ENCODE data around the gene RAI1. TPM values are rescaled to one million over a fixed set of nuclear protein-coding genes. Genes with fewer than 3 reads are reported as not detected.

RAI1 gene
- total and polyA plus RNA-seq, 2 of the 13 experiments (the other 11 are each of a cell fraction or from before 2014, with no cell fraction given) = 3.4 to 5.2 TPM

DNA sequence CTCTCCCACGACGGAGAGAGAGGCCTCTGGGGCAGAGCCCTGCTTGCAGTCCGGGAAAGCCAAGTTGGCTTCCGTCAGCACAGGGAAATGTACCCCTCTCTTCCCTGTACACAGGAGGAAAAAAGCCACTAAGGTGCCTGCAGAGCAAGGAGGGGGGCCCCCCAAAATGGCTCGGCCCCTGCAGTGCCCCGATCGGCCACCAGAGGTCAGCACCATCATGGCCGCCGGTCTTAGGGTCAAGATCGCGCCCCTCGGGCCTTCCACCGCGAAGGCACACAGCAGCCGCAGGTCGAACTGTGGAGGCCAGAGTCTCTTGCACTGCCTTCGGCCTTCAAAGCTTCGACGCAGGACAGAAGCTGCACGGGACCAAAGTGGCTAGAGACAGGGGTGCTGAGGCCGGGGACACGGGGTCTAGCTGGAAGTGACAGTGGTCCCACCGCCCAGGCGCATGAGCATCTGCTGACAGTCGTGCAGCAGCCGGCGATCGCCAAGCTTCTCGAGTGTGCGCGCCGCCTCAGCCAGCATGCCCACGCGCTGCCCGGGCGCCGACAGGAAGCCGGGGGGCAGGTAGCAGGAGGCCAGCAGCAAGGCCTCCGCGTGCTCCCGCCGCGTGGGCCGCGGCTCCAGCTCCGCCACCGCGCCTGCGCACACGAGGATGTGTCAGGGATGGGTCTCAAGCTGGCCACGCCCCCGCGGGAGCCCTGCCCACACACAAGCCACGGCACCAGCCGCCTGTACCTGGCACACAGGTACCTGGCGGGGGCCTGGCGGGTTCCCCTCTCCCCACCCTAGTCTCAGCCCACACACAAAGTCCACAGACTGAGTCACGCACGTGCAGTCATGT is 131.2 kb downstream of the RAI1 start (continued):
- TF ChIP-seq, protein P1, sequence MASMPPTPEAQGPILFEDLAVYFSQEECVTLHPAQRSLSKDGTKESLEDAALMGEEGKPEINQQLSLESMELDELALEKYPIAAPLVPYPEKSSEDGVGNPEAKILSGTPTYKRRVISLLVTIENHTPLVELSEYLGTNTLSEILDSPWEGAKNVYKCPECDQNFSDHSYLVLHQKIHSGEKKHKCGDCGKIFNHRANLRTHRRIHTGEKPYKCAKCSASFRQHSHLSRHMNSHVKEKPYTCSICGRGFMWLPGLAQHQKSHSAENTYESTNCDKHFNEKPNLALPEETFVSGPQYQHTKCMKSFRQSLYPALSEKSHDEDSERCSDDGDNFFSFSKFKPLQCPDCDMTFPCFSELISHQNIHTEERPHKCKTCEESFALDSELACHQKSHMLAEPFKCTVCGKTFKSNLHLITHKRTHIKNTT (CRISPR knock-in tag; IDR thresholded peaks at IDR 0.05) = no peak
- TF ChIP-seq POLR2A (IDR thresholded peaks at IDR 0.05; ENCODE audit: insufficient read depth in 1 of 2, low read depth in 2 of 2, low read length in 2 of 2) (peak; percentile 16 to 29; a peak in 1 of 4 replicates), ZNF543 (CRISPR knock-in tag; IDR thresholded peaks at IDR 0.05) (no peak), RNF219 (CRISPR knock-in tag; IDR thresholded peaks at IDR 0.05) (no peak), ZNF788 (CRISPR knock-in tag; IDR thresholded peaks at IDR 0.05; ENCODE audit: borderline replicate concordance) (peak; percentile 47; the same call in 1 of the 2 replicates), ZIK1 (CRISPR knock-in tag; IDR thresholded peaks at IDR 0.05; ENCODE audit: borderline replicate concordance, low read depth) (no peak), PCBP1 (IDR thresholded peaks at IDR 0.05; ENCODE audit: borderline replicate concordance, low read depth, low read length) (0 out of 2 replicates have a peak, but pooled peaks have one; percentile 58), ZNF407 (CRISPR knock-in tag; IDR thresholded peaks at IDR 0.05; ENCODE audit: not compliant biosample characterization) (no peak), THAP9 (CRISPR knock-in tag; IDR thresholded peaks at IDR 0.05; ENCODE audit: borderline replicate concordance) (no peak), HNRNPUL1 (IDR thresholded peaks at IDR 0.05; ENCODE audit: low read depth, low read length) (no peak), SCMH1 (CRISPR knock-in tag; IDR thresholded peaks at IDR 0.05; ENCODE audit: borderline replicate concordance) (no peak), TBX3 (IDR thresholded peaks at IDR 0.05; ENCODE audit: borderline replicate concordance) (no peak), ZNF572 (CRISPR knock-in tag; IDR thresholded peaks at IDR 0.05) (peak; percentile 76; the same call in 1 of the 2 replicates)

All from HepG2 (cell line).